ENCODE results near the gene TBP.
"Not testable (repeated sequence)": the region's sequence is repeated elsewhere in the genome, so short reads cannot be mapped to it uniquely, and the experiment has no call there.

Gene TBP

GRCh38 chr6:170554013-170554795 lies at the start of gene TBP:
TSS of gene TBP (plus strand) at chr6:170554369. CDS start at chr6:170557030, 2,661 bp downstream.
- DNase-seq, result peak; percentile 98
- in situ Hi-C loops (cut with HindIII; ENCODE audit: low pct_ligation_motif_present, low pct_unique_long_range_greater_than_20kb, low sequenced_read_pairs), result no loop called here

GRCh38 chr6:170504479-170504878 lies 49.7 kb upstream of the TBP start:
- in situ Hi-C loops (cut with HindIII; ENCODE audit: low pct_ligation_motif_present, low pct_unique_long_range_greater_than_20kb, low sequenced_read_pairs), result no loop called here
- DNase-seq, result no peak

DNA sequence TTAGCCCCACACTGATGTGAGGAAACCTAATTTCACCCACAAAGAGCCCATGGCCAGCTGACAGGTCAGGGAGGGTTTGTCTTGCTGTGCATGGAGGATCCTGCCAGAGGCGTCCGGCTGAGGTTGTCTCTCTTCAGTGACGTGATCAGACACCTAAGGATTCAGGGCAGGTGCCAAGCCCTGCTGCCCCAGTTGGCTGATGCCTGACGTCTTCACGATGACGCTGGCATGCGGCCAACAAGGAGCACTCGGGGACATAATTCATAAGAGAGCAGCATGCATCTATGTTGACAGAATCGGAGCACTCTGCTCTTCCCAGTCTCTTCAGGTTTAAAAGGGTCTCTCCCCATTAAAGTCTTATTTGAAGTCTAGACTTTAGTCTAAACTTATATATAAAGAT lies 48.9 kb upstream of the TBP start:
- DNase-seq, result no peak
- in situ Hi-C loops (cut with HindIII; ENCODE audit: low pct_ligation_motif_present, low pct_unique_long_range_greater_than_20kb, low sequenced_read_pairs), result no loop called here

- DNase-seq, result no peak
- in situ Hi-C loops (cut with HindIII; ENCODE audit: low pct_ligation_motif_present, low pct_unique_long_range_greater_than_20kb, low sequenced_read_pairs), result no loop called here
Measured at GRCh38 chr6:170506446-170506845, 47.7 kb upstream of the TBP start.

DNA sequence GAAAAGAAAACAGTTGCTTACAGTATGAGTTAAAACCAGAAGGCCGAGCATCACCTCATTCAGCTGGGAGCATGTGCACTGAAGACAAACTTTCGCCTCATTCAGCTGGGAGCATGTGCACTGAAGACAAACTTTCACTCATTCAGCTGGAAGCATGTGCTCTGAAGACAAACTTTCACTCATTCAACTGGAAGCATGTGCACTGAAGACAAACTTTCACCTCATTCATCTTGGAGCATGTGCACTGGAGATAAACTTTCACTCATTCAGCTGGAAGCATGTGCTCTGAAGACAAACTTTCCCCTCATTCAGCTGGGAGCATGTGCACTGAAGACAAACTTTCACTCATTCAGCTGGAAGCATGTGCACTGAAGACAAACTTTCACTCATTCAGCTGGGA lies 46.4 kb upstream of the TBP start:
- in situ Hi-C loops (cut with HindIII; ENCODE audit: low pct_ligation_motif_present, low pct_unique_long_range_greater_than_20kb, low sequenced_read_pairs), result not testable (repeated sequence)

GRCh38 chr6:170508275-170508674 lies 45.9 kb upstream of the TBP start:
- in situ Hi-C loops (cut with HindIII; ENCODE audit: low pct_ligation_motif_present, low pct_unique_long_range_greater_than_20kb, low sequenced_read_pairs); DNase-seq: not testable (repeated sequence)

More for the DNA sequence above, 46.4 kb upstream of the TBP start:
- DNase-seq, result not testable (repeated sequence)

- in situ Hi-C loops (cut with HindIII; ENCODE audit: low pct_ligation_motif_present, low pct_unique_long_range_greater_than_20kb, low sequenced_read_pairs); DNase-seq: not testable (repeated sequence)
Measured at GRCh38 chr6:170508892-170509722, 45.1 kb upstream of the TBP start.

- no peak for DNase-seq
- in situ Hi-C loops (cut with HindIII; ENCODE audit: low pct_ligation_motif_present, low pct_unique_long_range_greater_than_20kb, low sequenced_read_pairs), result no loop called here
Measured at GRCh38 chr6:170509723-170510018, 44.5 kb upstream of the TBP start.

DNA sequence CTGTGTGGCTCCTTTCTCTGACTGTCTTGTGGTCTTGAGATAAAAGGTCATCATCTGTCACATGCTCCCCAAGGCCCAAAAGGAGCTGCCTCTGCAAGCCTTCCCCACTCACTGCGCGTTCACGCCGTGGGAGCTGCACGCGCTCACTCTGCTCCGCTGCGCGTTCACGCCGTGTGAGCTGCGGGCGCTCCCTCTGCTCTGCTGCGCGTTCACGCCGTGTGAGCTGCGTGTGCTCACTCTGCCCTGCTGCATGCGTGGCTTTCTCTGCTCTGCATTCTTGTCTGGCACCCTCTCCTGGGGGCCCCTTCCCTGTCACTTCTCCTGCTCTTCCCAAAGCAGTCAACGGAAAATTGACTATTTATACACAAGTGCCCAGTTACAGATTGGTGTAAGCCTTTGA lies 43.5 kb upstream of the TBP start:
- in situ Hi-C loops (cut with HindIII; ENCODE audit: low pct_ligation_motif_present, low pct_unique_long_range_greater_than_20kb, low sequenced_read_pairs), result no loop called here
- DNase-seq, result no peak

DNA sequence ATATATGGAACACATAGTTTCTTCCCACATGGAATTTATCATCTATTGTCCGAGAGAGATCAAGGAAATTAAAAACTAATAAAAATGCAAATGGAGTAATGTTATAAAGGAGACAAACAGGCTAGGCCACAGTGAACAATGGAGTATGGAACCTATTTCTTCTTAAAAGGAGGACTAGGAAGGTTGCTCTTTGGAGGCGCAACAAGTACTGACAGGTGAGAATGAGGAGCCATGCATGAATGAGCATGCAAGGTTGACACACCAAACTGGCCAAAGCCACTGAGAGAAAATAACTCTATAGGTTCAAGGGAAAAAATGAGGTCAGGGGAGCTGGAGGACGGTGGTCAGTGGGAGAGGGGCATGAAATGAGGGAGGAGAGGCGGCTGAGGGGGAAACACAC lies 41.9 kb upstream of the TBP start:
- no peak for DNase-seq
- in situ Hi-C loops (cut with HindIII; ENCODE audit: low pct_ligation_motif_present, low pct_unique_long_range_greater_than_20kb, low sequenced_read_pairs), result no loop called here

- in situ Hi-C loops (cut with HindIII; ENCODE audit: low pct_ligation_motif_present, low pct_unique_long_range_greater_than_20kb, low sequenced_read_pairs), result no loop called here
Measured at GRCh38 chr6:170514908-170515307, 39.3 kb upstream of the TBP start.

GRCh38 chr6:170516783-170517616 lies 37.2 kb upstream of the TBP start:
- peak; percentile 70 for DNase-seq
- in situ Hi-C loops (cut with HindIII; ENCODE audit: low pct_ligation_motif_present, low pct_unique_long_range_greater_than_20kb, low sequenced_read_pairs), result no loop called here

More at GRCh38 chr6:170514908-170515307, 39.3 kb upstream of the TBP start:
- no peak for DNase-seq

GRCh38 chr6:170522565-170523183 lies 31.5 kb upstream of the TBP start:
- DNase-seq, result peak; percentile 22
- in situ Hi-C loops (cut with HindIII; ENCODE audit: low pct_ligation_motif_present, low pct_unique_long_range_greater_than_20kb, low sequenced_read_pairs), result no loop called here

DNA sequence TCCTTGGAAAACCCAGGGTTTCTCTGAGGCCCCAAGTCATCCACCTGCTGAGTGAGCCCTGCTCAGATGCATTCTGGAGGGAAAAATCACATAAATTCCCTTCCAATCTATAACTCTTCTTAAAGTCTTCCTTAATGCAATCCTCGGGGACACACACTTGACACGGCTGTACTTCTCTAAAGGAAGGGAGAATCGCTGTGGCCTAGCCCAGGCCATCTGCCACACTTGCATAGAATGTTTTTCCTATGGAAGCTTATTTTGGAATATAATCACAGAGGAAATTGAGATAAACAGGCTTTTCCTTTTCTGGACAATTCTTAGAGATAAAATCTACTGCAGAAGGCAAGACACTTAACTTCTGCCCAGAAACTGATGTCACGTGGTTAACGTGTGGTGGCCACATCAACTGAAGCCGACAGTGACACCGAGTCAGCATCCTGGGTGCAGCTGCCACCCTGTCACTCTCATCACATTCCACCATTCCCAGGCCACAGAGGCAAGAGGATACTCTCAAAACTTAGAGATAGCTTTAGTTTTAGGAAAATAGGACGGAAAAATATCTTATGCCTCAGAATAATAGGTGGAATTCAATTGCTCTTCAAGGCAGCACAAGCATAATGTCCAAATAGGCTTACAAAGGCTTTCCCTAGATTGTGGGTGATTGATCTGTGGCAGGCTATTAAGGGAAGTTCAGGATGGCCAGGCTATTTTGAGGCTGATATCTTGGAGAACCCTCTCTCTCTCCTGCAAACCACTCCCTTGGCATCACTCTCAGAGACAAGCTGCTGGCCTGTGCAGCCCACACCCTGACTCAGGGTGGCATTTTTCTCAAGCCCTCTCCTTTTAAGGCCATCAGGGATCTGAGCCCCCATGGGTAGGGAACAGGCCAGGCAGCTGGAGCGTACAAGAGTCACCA lies 30.7 kb upstream of the TBP start:
- in situ Hi-C loops (cut with HindIII; ENCODE audit: low pct_ligation_motif_present, low pct_unique_long_range_greater_than_20kb, low sequenced_read_pairs), result no loop called here
- DNase-seq, result no peak

DNA sequence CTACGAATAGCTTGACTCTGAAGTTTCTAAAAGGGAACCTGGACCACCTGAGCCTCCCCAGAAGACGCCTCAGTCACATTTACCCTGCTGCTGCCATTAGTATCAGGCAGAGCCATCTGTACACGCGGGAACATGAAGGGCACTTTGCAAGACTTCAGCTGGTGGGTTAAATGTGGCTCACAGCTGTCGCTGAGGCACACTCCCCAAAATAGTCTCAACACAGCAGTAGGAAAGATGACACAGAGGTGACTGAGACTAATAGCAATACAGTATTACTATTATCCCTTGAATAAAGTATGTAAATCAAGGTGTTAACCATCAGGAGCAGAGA lies 30.0 kb upstream of the TBP start:
- DNase-seq, result no peak
- in situ Hi-C loops (cut with HindIII; ENCODE audit: low pct_ligation_motif_present, low pct_unique_long_range_greater_than_20kb, low sequenced_read_pairs), result no loop called here

- no peak for DNase-seq
- in situ Hi-C loops (cut with HindIII; ENCODE audit: low pct_ligation_motif_present, low pct_unique_long_range_greater_than_20kb, low sequenced_read_pairs), result no loop called here
Measured at GRCh38 chr6:170525795-170526194, 28.4 kb upstream of the TBP start.

DNA sequence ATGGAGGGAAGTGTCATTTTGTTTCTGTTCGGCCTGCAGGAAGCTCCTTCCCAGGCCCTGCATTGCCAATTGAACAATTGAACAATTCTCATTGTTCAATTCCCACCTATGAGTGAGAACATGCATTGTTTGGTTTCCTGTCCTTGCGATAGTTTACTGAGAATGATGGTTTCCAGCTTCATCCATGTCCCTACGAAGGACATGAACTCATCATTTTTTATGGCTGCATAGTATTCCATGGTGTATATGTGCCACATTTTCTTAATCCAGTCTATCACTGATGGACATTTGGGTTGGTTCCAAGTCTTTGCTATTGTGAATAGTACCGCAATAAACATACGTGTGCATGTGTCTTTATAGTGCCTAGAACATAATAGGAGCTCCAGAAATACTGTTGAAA lies 26.2 kb upstream of the TBP start:
- in situ Hi-C loops (cut with HindIII; ENCODE audit: low pct_ligation_motif_present, low pct_unique_long_range_greater_than_20kb, low sequenced_read_pairs); DNase-seq: not testable (repeated sequence)

All from ACHN (cell line).